ENCODE results near the gene ITGB3BP.
"Not testable (repeated sequence)": the region's sequence is repeated elsewhere in the genome, so short reads cannot be mapped to it uniquely, and the experiment has no call there.

The ITGB3BP gene

DNA sequence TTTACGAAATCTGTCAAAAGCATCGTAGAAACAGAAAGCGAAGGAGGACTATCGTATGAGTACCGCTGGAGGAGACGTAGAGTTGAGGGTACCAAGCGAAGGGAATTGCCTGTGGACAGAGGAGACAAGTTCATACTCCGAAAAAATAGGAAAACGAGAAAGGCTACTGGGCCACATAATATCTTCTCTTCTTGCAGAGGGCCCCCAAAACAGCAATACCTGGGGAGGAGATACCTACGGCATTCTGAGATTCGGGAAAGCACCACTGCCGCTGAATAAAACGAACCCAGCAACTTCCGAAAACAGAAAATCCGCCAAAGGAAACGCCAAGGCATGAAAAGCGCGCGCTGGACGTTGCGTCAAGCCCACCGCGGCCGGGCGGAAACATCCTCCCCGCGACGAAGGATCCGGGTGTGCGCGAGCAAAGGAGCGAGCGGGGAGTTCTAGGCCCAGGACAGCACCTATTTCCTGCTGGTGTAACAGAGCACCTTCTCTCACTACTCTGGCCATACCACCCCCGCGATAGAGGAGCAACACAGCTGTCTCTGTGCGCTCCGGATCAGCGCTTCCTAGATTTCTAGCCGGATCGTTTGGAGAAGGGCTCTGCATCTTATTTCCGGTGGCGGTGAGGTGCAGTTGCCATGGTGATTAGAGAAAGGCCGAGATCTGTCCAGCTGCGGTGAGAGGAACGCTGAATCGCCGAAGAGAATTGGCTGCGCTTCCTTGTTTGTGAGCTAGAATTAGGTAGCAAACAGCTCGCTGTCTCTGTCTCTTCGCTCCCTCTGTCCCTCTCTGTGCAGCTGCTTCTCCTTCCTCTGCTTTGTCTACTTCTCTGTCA, at the start of gene ITGB3BP, which contains the start of gene EFCAB7:
TSS of gene ITGB3BP (minus strand) at position 335 of the 838 bp plus-strand sequence. CDS start at position 243, 92 bp downstream.
TSS of gene EFCAB7 (plus strand) at position 635 of the 838 bp plus-strand sequence. CDS start 2,048 bp downstream, outside the sequence.
- TF ChIP-seq, protein P1, sequence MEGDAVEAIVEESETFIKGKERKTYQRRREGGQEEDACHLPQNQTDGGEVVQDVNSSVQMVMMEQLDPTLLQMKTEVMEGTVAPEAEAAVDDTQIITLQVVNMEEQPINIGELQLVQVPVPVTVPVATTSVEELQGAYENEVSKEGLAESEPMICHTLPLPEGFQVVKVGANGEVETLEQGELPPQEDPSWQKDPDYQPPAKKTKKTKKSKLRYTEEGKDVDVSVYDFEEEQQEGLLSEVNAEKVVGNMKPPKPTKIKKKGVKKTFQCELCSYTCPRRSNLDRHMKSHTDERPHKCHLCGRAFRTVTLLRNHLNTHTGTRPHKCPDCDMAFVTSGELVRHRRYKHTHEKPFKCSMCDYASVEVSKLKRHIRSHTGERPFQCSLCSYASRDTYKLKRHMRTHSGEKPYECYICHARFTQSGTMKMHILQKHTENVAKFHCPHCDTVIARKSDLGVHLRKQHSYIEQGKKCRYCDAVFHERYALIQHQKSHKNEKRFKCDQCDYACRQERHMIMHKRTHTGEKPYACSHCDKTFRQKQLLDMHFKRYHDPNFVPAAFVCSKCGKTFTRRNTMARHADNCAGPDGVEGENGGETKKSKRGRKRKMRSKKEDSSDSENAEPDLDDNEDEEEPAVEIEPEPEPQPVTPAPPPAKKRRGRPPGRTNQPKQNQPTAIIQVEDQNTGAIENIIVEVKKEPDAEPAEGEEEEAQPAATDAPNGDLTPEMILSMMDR (conservative IDR thresholded peaks at IDR 0.05; ENCODE audit: low read depth, low read length), result no peak
- peak; percentile 77 for DNase-seq (ENCODE audit: low read depth)
- H3K4me3 ChIP-seq (ENCODE audit: low read length), result peak within 1 kb of the TSS; percentile 90

GRCh38 chr1:63572686-63573085, 49.7 kb upstream of the ITGB3BP start:
- DNase-seq (ENCODE audit: low read depth); H3K4me3 ChIP-seq (ENCODE audit: low read length): not testable (repeated sequence)

DNA sequence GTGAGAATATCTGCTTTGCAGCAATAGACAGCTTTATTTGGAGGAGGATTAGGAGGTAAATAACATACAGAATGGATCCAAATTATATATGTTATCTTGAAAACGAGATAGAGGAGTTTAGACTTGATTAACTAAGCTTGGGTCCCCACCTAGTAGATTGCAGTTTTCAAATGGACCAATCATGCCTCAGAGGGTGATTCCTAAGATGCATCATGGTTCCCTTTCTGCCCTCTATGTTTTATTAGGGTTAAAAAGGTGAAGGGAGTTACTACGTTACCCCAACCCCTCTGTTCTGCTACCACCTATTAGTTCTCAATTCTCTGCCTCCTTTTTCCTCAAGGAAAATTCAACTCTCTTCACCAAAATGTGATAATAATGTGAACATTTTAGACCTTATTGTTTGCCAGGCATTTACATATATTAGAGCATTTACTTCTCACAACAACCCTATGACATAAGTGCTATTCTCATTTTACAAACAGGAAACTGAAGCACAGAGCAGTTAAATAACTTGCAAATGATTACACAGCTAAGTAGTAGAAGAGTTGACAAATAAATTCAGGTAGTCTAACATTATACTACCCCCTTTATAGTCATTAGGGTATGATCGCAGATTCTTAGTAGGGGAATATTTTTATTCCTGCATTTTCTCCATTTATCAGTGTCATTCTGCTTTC, 46.8 kb upstream of the ITGB3BP start:
- no peak overlapping the region for H3K4me3 ChIP-seq (ENCODE audit: low read length)
- DNase-seq (ENCODE audit: low read depth), result no peak
- TF ChIP-seq, protein P1 (conservative IDR thresholded peaks at IDR 0.05; ENCODE audit: low read depth, low read length), result no peak

DNA sequence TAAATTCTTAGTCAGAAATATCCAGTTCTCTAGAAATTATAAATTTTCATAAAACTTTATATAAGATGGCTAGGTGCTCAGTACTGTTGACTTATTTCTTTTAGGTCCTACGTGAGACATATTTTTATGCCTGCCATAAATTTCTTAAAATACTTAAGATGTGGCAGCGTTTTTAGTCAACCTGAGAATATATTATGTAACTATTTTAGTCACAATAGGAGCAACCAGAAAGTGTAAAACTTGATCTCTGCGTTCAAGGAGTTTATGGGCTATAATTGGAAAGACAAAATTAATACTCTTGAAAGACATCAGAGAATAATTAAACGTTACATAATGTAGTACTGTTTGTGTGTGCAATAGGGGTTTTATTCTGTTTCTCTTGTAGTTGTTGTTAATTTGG, 46.0 kb upstream of the ITGB3BP start:
- DNase-seq (ENCODE audit: low read depth), result no peak
- TF ChIP-seq, protein P1 (conservative IDR thresholded peaks at IDR 0.05; ENCODE audit: low read depth, low read length), result no peak
- no peak overlapping the region for H3K4me3 ChIP-seq (ENCODE audit: low read length)

DNA sequence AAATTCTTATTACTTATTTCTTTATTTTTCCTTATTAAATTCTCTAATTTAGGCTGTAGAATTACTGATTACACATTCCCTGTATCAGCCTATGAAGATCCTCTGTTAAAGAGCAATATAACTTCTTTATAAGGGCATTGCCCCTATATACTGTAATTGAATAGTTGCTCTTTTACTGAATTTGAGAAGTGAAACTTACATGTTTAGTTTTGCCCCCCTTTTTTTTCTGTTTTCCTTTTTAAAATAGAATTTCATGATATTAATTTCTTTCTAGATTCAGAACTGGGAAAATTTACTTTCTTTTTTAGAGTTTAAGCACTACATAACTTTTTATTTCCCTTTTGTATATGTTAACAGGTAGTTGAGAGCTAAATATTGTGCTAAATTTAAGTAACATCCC, 40.7 kb upstream of the ITGB3BP start:
- DNase-seq (ENCODE audit: low read depth), result no peak
- TF ChIP-seq, protein P1 (conservative IDR thresholded peaks at IDR 0.05; ENCODE audit: low read depth, low read length), result no peak
- H3K4me3 ChIP-seq (ENCODE audit: low read length), result no peak overlapping the region

GRCh38 chr1:63559357-63559756, 36.3 kb upstream of the ITGB3BP start:
- TF ChIP-seq, protein P1 (conservative IDR thresholded peaks at IDR 0.05; ENCODE audit: low read depth, low read length), result no peak
- no peak overlapping the region for H3K4me3 ChIP-seq (ENCODE audit: low read length)
- DNase-seq (ENCODE audit: low read depth), result no peak

GRCh38 chr1:63557365-63557987, 34.5 kb upstream of the ITGB3BP start:
- no peak for DNase-seq (ENCODE audit: low read depth)
- TF ChIP-seq, protein P1 (conservative IDR thresholded peaks at IDR 0.05; ENCODE audit: low read depth, low read length), result peak; percentile 74
- H3K4me3 ChIP-seq (ENCODE audit: low read length), result no peak overlapping the region
